Activated CD4-positive, alpha-beta T cell treated with anti-CD3 and anti-CD28 coated beads, Interleukin-2, amount 10 ng/mL, durations not matched to agents 24 days and 14 days (primary cell): ENCODE measurements around the gene VEGFC. TPM values are rescaled to one million over a fixed set of nuclear protein-coding genes. Genes with fewer than 3 reads are reported as not detected.

Source experiments
- DNase-seq: peaks from one replicate; pipeline ENCODE4 v3.0.0; 2022
- H3K27ac Mint-ChIP-seq: one replicate; pipeline ENCODE4 v1.8.0; 2022; ENCODE audit warnings: mild to moderate bottlenecking, mixed read lengths
- H3K27me3 Mint-ChIP-seq: one replicate; pipeline ENCODE4 v1.8.0; 2022; ENCODE audit warnings: mixed read lengths
- H3K36me3 Mint-ChIP-seq: one replicate; pipeline ENCODE4 v1.8.0; 2022; ENCODE audit warnings: low read depth, mild to moderate bottlenecking, mixed read lengths
- H3K4me1 Mint-ChIP-seq: one replicate; pipeline ENCODE4 v1.8.0; 2021; ENCODE audit warnings: mixed read lengths
- H3K4me3 Mint-ChIP-seq: one replicate; pipeline ENCODE4 v1.8.0; 2022; ENCODE audit warnings: mild to moderate bottlenecking, moderate library complexity, mixed read lengths
- H3K9me3 Mint-ChIP-seq: one replicate; pipeline ENCODE4 v1.8.0; 2021; ENCODE audit warnings: mixed read lengths
- intact Hi-C: fragments of 100-400 bp; cut with micrococcal nuclease; formaldehyde crosslinking; loops from one replicate; pipeline ENCODE4 v1.15.1; 2023
- total RNA-seq: library from RNA; stranded (reverse); gene quantifications from 2 replicates; pipeline ENCODE4 v1.2.3, GENCODE V29; 2022

Gene VEGFC
- total RNA-seq: not detected in 2 replicates

GRCh38 chr4:176792326-176793059 lies at the start of gene VEGFC:
Gene VEGFC (minus strand): TSS chr4:176792922. CDS start chr4:176792311, 611 bp downstream.
- H3K27me3 Mint-ChIP-seq: peaks cover 50% of the 10 kb centered on the region
- peak within 1 kb of the TSS; percentile 65 for H3K4me3 Mint-ChIP-seq

GRCh38 chr4:176841711-176842112 lies 49.0 kb upstream of the VEGFC start:
- Mint-ChIP-seq H3K4me1 (no peaks in the 10 kb centered on the region), H3K27me3 (no peaks in the 10 kb centered on the region), H3K9me3 (no peaks in the 10 kb centered on the region), H3K4me3 (no peak overlapping the region), H3K27ac (no peak overlapping the region), H3K36me3 (no peaks in the 10 kb centered on the region)
- no peak for DNase-seq
- intact Hi-C loops: no loop called here

More at GRCh38 chr4:176792326-176793059, at the start of gene VEGFC:
- intact Hi-C loops: loop anchor here (5.0 kb wide), 1 partner anchor 110 kb away; no protein-coding TSS in a partner anchor
- peaks cover 3% of the 10 kb centered on the region for H3K4me1 Mint-ChIP-seq
- DNase-seq: peak; percentile 72
- H3K36me3 Mint-ChIP-seq: no peaks in the 10 kb centered on the region
- no peaks in the 10 kb centered on the region for H3K9me3 Mint-ChIP-seq
- H3K27ac Mint-ChIP-seq: no peak within 1 kb of the TSS

GRCh38 chr4:176840166-176840565 lies 47.4 kb upstream of the VEGFC start:
- H3K27ac Mint-ChIP-seq: no peak overlapping the region
- H3K27me3 Mint-ChIP-seq: no peaks in the 10 kb centered on the region

GRCh38 chr4:176839656-176840055 lies 46.9 kb upstream of the VEGFC start:
- intact Hi-C loops: no loop called here
- Mint-ChIP-seq H3K4me1 (no peaks in the 10 kb centered on the region), H3K9me3 (no peaks in the 10 kb centered on the region), H3K4me3 (no peak overlapping the region), H3K27me3 (no peaks in the 10 kb centered on the region), H3K36me3 (no peaks in the 10 kb centered on the region), H3K27ac (no peak overlapping the region)
- no peak for DNase-seq

More at GRCh38 chr4:176840166-176840565, 47.4 kb upstream of the VEGFC start:
- no peak overlapping the region for H3K4me3 Mint-ChIP-seq
- H3K36me3 Mint-ChIP-seq: no peaks in the 10 kb centered on the region
- intact Hi-C loops: no loop called here
- DNase-seq: no peak
- H3K9me3 Mint-ChIP-seq: no peaks in the 10 kb centered on the region
- H3K4me1 Mint-ChIP-seq: no peaks in the 10 kb centered on the region

GRCh38 chr4:176838601-176839433 lies 46.1 kb upstream of the VEGFC start:
- Mint-ChIP-seq H3K9me3 (no peaks in the 10 kb centered on the region), H3K4me3 (no peak overlapping the region), H3K27me3 (no peaks in the 10 kb centered on the region), H3K4me1 (no peaks in the 10 kb centered on the region), H3K36me3 (no peaks in the 10 kb centered on the region), H3K27ac (no peak overlapping the region)
- no peak for DNase-seq
- intact Hi-C loops: no loop called here

- DNase-seq: no peak
- no peak overlapping the region for H3K27ac Mint-ChIP-seq
- no peaks in the 10 kb centered on the region for H3K9me3 Mint-ChIP-seq
- no peaks in the 10 kb centered on the region for H3K36me3 Mint-ChIP-seq
- no peaks in the 10 kb centered on the region for H3K27me3 Mint-ChIP-seq
- no peak overlapping the region for H3K4me3 Mint-ChIP-seq
- H3K4me1 Mint-ChIP-seq: no peaks in the 10 kb centered on the region
- intact Hi-C loops: no loop called here
Measured at GRCh38 chr4:176837169-176837895, 44.6 kb upstream of the VEGFC start.

- no peaks in the 10 kb centered on the region for H3K9me3 Mint-ChIP-seq
- H3K4me1 Mint-ChIP-seq: no peaks in the 10 kb centered on the region
- H3K27me3 Mint-ChIP-seq: no peaks in the 10 kb centered on the region
- H3K36me3 Mint-ChIP-seq: no peaks in the 10 kb centered on the region
- intact Hi-C loops: no loop called here
- DNase-seq: no peak
- no peak overlapping the region for H3K4me3 Mint-ChIP-seq
- no peak overlapping the region for H3K27ac Mint-ChIP-seq
Measured at GRCh38 chr4:176834531-176834930, 41.8 kb upstream of the VEGFC start.

- no peaks in the 10 kb centered on the region for H3K9me3 Mint-ChIP-seq
- H3K27ac Mint-ChIP-seq: no peak overlapping the region
- intact Hi-C loops: no loop called here
- no peak for DNase-seq
- no peaks in the 10 kb centered on the region for H3K27me3 Mint-ChIP-seq
- no peaks in the 10 kb centered on the region for H3K36me3 Mint-ChIP-seq
- no peaks in the 10 kb centered on the region for H3K4me1 Mint-ChIP-seq
- H3K4me3 Mint-ChIP-seq: no peak overlapping the region
Measured at GRCh38 chr4:176833400-176834175, 40.9 kb upstream of the VEGFC start.

- Mint-ChIP-seq H3K9me3 (no peaks in the 10 kb centered on the region), H3K4me3 (no peak overlapping the region), H3K27me3 (no peaks in the 10 kb centered on the region), H3K27ac (no peak overlapping the region), H3K4me1 (no peaks in the 10 kb centered on the region), H3K36me3 (no peaks in the 10 kb centered on the region)
- intact Hi-C loops: no loop called here
- DNase-seq: no peak
Measured at GRCh38 chr4:176830971-176831370, 38.2 kb upstream of the VEGFC start.

GRCh38 chr4:176825586-176825985 lies 32.9 kb upstream of the VEGFC start:
- H3K4me3 Mint-ChIP-seq: no peak overlapping the region

GRCh38 chr4:176824645-176825366 lies 32.1 kb upstream of the VEGFC start:
- no peaks in the 10 kb centered on the region for H3K27me3 Mint-ChIP-seq
- intact Hi-C loops: no loop called here
- H3K4me3 Mint-ChIP-seq: no peak overlapping the region
- DNase-seq: no peak
- no peaks in the 10 kb centered on the region for H3K4me1 Mint-ChIP-seq
- H3K9me3 Mint-ChIP-seq: no peaks in the 10 kb centered on the region
- no peaks in the 10 kb centered on the region for H3K36me3 Mint-ChIP-seq
- H3K27ac Mint-ChIP-seq: no peak overlapping the region

More at GRCh38 chr4:176825586-176825985, 32.9 kb upstream of the VEGFC start:
- Mint-ChIP-seq H3K4me1 (no peaks in the 10 kb centered on the region), H3K36me3 (no peaks in the 10 kb centered on the region), H3K27ac (no peak overlapping the region), H3K9me3 (no peaks in the 10 kb centered on the region), H3K27me3 (no peaks in the 10 kb centered on the region)
- no peak for DNase-seq
- intact Hi-C loops: no loop called here

- Mint-ChIP-seq H3K27ac (no peak overlapping the region), H3K4me1 (no peaks in the 10 kb centered on the region), H3K36me3 (no peaks in the 10 kb centered on the region), H3K27me3 (no peaks in the 10 kb centered on the region), H3K4me3 (no peak overlapping the region), H3K9me3 (no peaks in the 10 kb centered on the region)
- no peak for DNase-seq
- intact Hi-C loops: no loop called here
Measured at GRCh38 chr4:176818531-176818930, 25.8 kb upstream of the VEGFC start.

GRCh38 chr4:176817204-176817603 lies 24.5 kb upstream of the VEGFC start:
- Mint-ChIP-seq H3K36me3 (no peaks in the 10 kb centered on the region), H3K4me3 (no peak overlapping the region), H3K27me3 (no peaks in the 10 kb centered on the region), H3K9me3 (no peaks in the 10 kb centered on the region), H3K4me1 (no peaks in the 10 kb centered on the region), H3K27ac (no peak overlapping the region)
- intact Hi-C loops: no loop called here
- no peak for DNase-seq
